Activated CD8-positive, alpha-beta memory T cell treated with anti-CD3 and anti-CD28 coated beads, Interleukin-2, amount 50 U/mL, for 48 hours (primary cell): ENCODE data around the gene CARD16.
"Not testable (repeated sequence)": the region's sequence is repeated elsewhere in the genome, so short reads cannot be mapped to it uniquely, and the experiment has no call there.

ENCODE experiments used
- DNase-seq: peaks from one replicate; pipeline ENCODE4 v3.0.0-alpha.2; 2020

Gene CARD16

DNA sequence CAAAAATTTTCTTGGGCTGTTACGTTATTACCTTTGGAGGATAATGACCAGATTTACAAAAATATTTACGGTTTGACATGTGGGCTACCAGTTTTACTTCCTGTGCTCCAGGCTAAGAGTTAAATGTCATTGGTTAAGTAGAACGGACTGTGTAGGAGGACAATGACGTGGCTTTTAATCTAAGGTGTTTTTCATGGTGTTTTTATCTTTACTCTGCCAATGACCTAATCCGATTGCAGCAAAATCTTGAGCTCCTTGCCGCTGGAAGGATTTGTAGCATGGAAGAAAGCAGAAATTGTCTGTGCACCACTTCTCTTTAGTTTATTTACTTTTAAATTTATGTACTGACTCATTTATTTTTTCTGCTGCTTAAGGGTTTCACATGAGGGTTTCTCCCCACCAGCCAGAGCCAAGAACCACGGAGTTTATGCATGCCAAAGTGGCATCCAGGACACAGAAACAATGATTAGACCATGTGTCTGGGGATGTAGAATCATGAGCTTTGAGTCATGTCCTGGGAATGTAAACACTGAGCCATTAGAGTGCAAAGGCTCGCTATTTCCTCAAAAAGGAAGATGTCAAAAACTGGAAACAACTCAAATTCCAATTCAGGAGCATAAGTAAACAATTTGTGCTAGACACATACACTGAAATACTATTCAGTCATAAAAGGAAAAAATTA is 1.9 kb upstream of the CARD16 start:
- no peak for DNase-seq

- no peak for DNase-seq
Measured at GRCh38 chr11:105045676-105046296, 651 bp upstream of the CARD16 start.

GRCh38 chr11:105042178-105042577 is 3.0 kb downstream of the CARD16 start:
- DNase-seq = no peak

DNA sequence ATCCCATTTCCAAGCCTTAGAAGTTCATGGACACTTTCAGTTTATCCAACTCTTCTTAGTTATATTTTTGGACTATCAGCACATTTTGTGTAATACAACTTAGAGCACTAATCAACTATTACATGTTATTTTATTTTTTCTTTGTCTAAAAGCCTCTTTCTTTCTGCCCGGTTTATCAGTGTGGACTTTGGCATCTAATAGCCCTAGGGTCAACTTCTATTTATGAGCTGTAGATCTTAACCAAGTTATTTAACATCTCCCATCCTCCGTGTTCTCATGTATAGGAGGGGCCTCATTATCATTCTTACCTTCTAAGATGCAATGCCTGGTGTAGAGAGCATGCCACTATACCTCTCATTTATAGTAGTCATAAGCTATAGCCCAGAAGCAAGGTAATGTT is 4.4 kb downstream of the CARD16 start:
- no peak for DNase-seq

DNA sequence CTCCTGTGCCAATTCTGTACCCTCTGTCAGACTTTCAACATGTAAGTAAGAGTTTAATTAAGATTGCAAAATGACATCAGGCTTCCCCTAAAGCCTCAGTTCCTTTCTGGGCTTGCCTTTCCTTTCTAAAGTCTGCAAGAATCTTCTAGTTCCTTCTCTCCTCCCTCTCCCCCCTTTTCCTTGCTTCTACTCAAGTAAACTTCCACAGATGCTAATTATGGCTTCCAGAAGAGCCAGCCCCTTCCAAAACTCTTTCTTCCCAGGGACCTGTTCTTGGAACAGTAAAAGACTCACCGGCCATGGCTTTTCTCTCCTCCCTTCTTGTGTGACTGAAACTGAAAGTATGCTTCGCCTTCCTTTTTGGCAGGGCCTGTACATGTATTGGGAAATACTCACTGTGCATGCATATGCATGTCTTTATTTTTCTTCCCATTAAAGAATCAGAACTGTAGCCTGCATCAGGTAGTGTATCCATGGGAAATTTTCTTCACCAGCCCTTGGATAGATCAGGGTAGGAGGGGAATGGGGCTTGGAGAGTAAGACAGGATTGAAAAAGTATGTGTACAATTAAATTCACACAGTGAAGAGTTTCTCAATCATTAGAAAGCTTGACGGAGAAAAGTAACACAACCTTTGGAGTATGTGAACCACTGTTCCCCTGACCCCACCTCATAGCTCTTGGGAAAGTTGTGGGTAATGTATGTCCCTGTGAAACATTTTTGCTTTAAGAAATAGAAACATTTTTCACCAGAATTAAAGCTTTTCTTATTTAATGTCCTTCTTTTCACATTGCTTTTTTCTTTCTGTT is 10.1 kb downstream of the CARD16 start, which contains the start of gene CASP1:
CASP1 (minus strand) TSS at position 332 of the 808 bp plus-strand sequence; CDS start at position 301, 31 bp downstream.
- DNase-seq = no peak

GRCh38 chr11:105034388-105034787 is 10.7 kb downstream of the CARD16 start:
- not testable (repeated sequence) for DNase-seq

GRCh38 chr11:105033781-105034180 is 11.4 kb downstream of the CARD16 start:
- DNase-seq = no peak

- no peak for DNase-seq
Measured at GRCh38 chr11:105033343-105033742, 11.8 kb downstream of the CARD16 start.

- DNase-seq = no peak
Measured at GRCh38 chr11:105032495-105032894, 12.6 kb downstream of the CARD16 start.

GRCh38 chr11:105027678-105028077 is 17.5 kb downstream of the CARD16 start:
- DNase-seq = no peak

- no peak for DNase-seq
Measured at GRCh38 chr11:105024394-105024793, 20.7 kb downstream of the CARD16 start.

DNA sequence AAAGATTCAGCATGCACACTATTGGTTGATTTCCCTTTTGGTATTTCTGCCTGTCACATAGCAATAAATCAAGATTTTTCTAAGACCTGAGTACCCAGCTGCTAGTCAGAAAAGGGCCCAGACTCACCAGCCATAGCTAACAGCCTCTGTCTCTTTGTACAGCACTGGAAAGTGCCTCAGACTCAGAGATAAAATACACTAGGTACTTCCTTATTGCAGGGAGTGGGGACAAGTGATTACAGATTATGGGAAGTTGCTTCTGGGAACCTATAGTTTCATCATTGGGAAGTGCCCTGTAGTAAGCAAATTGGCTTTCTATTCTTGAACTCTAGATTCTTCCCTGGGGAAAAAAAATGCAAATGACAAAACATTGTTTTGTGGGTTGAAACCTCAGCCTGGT is 22.1 kb downstream of the CARD16 start, which contains the start of gene CASP5:
CASP5 (minus strand) TSS at position 166 of the 400 bp plus-strand sequence; CDS start at position 134, 32 bp downstream.
- no peak for DNase-seq

DNA sequence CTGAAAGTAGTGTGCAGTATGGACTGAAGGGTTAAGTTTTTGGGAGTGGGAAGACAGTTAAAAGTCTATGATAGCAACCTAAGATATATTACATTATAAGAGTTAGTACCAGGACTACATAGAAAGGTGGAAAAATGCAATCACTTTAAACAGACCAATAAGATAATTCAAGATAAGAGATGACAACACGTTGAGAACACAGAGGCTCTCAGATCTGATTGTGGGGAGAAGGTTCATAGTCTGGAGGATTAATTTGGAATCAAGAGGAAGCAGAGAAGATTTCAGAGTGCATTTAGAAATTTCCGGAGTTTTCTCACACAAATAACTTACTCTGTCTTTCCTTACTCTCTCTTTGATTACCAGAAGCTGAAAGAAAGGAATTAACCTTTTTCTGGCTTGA is 22.6 kb downstream of the CARD16 start:
- DNase-seq = no peak

DNA sequence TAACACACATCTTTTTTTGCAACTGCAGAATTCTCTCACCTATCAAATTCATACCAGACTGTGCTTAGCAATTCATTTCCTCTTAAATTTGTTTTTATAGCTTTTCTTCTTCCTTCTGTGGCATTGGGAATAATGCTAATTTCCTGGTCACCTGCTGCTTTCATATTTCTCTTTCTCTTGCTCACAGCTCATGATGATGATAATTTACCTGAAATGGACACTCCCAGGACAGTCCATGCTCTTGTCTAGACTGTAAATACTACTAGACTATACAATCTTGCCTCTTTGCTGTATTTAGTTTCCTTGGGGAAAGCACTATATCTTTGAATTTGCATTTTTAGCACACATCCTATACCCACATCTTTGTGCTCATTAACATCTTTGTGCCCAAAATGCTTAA is 37.7 kb downstream of the CARD16 start:
- DNase-seq = no peak

- DNase-seq = no peak
Measured at GRCh38 chr11:105005451-105005845, 39.7 kb downstream of the CARD16 start.

DNA sequence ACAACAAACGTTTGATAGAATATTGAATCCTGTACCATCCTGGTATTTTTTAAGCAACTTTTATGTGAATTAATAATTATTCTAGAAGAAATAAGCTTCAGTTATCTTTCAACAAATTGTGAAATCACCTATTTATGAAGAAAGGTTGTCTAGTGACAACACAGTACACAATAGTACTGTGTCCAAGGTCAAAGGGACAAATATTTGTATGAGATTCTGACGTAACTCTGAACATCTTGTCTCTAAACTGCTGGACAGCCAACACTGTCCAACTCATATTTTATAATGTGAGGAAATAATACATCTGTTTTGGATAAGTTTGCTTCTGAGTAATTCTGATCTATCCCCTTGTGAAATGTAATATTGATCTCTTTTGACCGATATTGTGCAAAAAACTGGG is 41.1 kb downstream of the CARD16 start:
- DNase-seq = no peak

GRCh38 chr11:105003151-105003550 is 42.0 kb downstream of the CARD16 start:
- DNase-seq = no peak

DNA sequence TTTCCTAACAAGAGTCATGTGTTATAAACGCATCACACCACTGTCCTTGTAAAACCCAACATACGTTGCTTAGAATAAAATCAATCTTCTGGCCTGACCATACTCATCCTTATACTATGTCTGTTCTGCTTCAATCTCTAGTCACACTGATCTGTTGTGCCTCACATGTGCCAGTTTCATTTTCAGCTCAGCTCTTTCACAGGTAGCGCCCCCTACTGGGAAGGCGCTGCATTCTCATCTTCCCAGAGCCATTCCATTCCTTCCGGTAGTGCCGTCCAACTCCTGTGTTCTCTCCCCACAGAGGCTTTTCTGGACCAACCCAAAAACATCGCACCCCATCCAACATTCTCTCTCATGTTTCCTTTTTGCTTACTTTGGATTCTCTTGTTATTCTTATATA is 44.3 kb downstream of the CARD16 start:
- DNase-seq = peak; percentile 79

DNA sequence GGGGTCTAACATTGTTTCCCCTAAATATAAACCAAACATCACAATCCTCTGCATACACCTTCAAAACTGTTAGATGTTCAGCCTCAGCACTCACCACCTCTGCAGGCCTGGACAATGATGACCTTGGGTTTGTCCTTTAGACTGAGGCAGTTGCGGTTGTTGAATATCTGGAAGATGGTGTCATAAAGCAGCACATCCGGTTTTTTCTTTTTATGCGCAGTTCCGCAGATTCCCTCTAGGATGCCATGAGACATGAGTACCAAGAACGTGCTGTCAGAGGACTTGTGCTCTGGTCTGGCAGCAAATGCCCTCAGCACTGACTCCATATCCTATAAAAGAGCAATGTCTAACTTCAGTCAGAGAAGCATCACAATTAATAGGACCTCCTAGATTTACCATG is 45.0 kb downstream of the CARD16 start:
- DNase-seq = no peak

DNA sequence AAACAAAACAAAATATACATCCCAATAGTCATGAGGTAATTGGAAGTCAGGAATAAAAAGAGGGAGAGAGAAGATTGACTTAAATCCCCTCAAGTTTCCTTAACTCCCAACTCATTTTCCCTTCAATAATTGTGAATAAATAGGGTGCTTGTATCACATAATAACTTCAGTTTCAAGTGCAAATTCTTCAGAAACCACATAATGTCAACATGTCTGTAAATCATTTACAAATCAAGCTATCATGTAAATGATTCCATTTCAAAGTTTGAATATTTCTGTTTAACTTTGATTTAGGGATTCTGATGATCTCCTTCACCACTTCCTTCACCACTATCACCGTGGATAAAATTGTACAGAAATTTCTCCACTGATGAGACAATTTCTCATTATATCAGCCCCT is 45.4 kb downstream of the CARD16 start:
- DNase-seq = no peak

DNA sequence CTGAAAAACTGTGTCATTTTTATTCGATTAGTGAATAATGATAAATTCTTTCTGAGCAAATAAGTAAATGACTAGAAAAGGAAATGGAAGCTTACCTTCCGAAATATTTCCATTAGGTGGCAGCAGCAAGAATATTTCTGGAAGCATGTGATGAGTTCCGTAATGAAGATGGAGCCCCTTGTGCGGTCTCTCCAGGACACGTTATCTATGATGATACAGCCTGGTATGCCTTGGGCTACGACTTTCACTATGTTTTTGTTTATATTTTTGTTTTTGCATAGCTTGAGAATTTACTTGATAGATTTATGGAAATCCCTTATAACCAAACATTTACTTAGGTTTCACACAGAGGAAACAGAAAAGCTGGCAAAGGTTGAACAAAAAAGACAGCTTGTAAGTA is 47.8 kb downstream of the CARD16 start:
- DNase-seq = no peak

- no peak for DNase-seq
Measured at GRCh38 chr11:104995001-104995408, 50.1 kb downstream of the CARD16 start.

- no peak for DNase-seq
Measured at GRCh38 chr11:104992781-104993180, 52.4 kb downstream of the CARD16 start.

GRCh38 chr11:104991994-104992393 is 53.1 kb downstream of the CARD16 start:
- DNase-seq = no peak
